GM11168 (cell line): ENCODE measurements around the gene ZFP62.

Experiments used
- in situ Hi-C: fragments of 300-500 bp; cut with MboI; formaldehyde crosslinking; loops from one replicate; pipeline ENCODE4 v1.12.0; 2022; ENCODE audit warnings: low sequenced_read_pairs; ENCODE audit not compliant: unreplicated experiment

Gene ZFP62

GRCh38 chr5:180799194-180799593 lies 61.9 kb downstream of the ZFP62 start:
- in situ Hi-C loops: loop anchor here (10.0 kb wide), 1 partner anchor 356 kb away; no protein-coding TSS in a partner anchor

- in situ Hi-C loops: loop anchor here (10.0 kb wide), 1 partner anchor 357 kb away; no protein-coding TSS in a partner anchor
These were observed 62.9 kb downstream of the ZFP62 start for GRCh38 chr5:180798193-180798592.
